ENCODE data around the gene PHLDA3. TPM values are rescaled to one million over a fixed set of nuclear protein-coding genes. Genes with fewer than 3 reads are reported as not detected.

The PHLDA3 gene
- total RNA-seq, 1 donor from 2014 or later: 7.1 TPM

Other genes with a start within 250 kb of the PHLDA3 start
- gene PKP1, start 185.7 kb downstream of the PHLDA3 start, total RNA-seq: 0.25 TPM
- 0.25 TPM for gene TNNT2, start 91.5 kb downstream of the PHLDA3 start, total RNA-seq
- gene LAD1, start 69.9 kb downstream of the PHLDA3 start, total RNA-seq: not detected
- not detected for gene TNNI1, start 47.5 kb downstream of the PHLDA3 start, total RNA-seq
- 23.1 TPM for gene CSRP1, start 37.9 kb upstream of the PHLDA3 start, total RNA-seq
- 78.4 TPM for gene NAV1, start 69.9 kb upstream of the PHLDA3 start, total RNA-seq